Measurements from ENCODE around the gene ARHGEF16. TPM values are rescaled to one million over a fixed set of nuclear protein-coding genes. Genes with fewer than 3 reads are reported as not detected.

ARHGEF16 gene
- total and polyA plus RNA-seq, 2 donors (not counting 1 experiment from before 2014, with no cell fraction given), result 0.13 to 0.22 TPM

DNA sequence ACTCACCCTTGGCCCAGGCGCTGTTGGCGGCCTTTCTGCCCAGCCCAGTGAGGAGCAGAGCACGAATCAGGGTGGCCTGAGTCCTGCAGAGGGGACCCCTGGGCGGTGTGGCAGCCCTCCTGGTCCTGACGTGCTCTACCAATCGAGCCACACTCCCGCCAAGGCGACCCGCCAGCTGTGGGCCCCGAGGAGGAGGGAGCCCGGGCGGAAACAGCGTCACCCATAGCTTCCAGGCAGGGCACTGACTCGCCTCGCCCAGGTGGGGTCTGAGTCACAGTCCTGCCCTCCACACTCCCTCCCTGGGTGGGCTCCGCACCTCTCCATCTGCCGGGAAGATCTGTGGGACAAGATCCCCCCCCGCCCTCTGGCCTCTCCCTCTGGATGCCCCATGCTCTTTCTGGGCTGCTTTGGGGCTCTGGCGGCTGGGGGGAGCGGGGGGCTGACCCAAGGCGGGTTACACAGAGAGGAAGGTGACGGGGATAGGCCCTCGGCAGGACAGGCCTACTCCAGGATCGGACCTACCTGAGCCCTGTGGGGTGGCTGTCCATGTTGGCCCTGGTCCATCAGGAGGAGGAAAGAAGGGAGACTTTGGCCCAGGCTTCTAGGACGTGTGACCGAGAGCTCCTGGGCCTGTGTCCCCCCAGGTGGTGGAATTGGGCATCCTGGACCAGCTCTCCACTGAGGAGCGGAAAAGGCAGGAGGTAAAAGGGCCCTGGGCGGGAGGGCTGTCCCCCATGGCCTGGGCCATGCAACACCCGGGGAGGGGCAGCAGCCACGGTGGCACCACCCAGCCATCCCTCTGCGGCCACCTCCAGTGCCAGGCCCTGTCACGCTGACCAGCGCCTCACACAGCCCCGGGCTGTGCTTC lies 14.0 kb downstream of the ARHGEF16 start:
- ChIA-PET POLR2A (no interaction called here), CTCF (interaction anchor here (4.2 kb wide), 1 partner anchor 15 kb away, joined by 11 read pairs; no protein-coding TSS in a partner anchor)
- Histone ChIP-seq H3K36me3 (replicated peaks in 1 of 2; ENCODE audit: control extremely low read depth in 1 of 2, control insufficient read depth in 1 of 2, extremely low read depth in 1 of 2, insufficient read depth in 2 of 2, low read length in 1 of 2) (no peaks in the 10 kb centered on the region), H3K4me3 (ENCODE audit: control extremely low read depth in 1 of 5, extremely low read depth in 1 of 5, insufficient read depth in 1 of 5, low read depth in 2 of 5, low read length in 4 of 5) (no peak overlapping the region), H3K9me3 (ENCODE audit: control extremely low read depth in 1 of 3, control insufficient read depth in 2 of 3, insufficient read depth in 1 of 3, low read length in 2 of 3) (no peaks in the 10 kb centered on the region), H3K9ac (ENCODE audit: low read length) (no peak overlapping the region), H3K4me1 (ENCODE audit: control insufficient read depth in 2 of 2, insufficient read depth in 2 of 2, low read length in 2 of 2) (no peaks in the 10 kb centered on the region), H3K4me2 (replicated peaks; ENCODE audit: low read depth, low read length, poor library complexity, severe bottlenecking) (no peak overlapping the region), H4K20me1 (ENCODE audit: control insufficient read depth, insufficient read depth, low read length, poor library complexity, severe bottlenecking) (no peaks in the 10 kb centered on the region), H3K27ac (ENCODE audit: low read length in 2 of 2) (no peak overlapping the region), H2AFZ (ENCODE audit: insufficient read depth, low read depth, low read length, poor library complexity, severe bottlenecking) (no peak overlapping the region), H3K79me2 (ENCODE audit: control insufficient read depth, insufficient read depth, low read length) (no peaks in the 10 kb centered on the region), H3K27me3 (replicated peaks in 1 of 4; ENCODE audit: control extremely low read depth in 1 of 4, control insufficient read depth in 3 of 4, insufficient read depth in 4 of 4, low read length in 3 of 4) (no peaks in the 10 kb centered on the region)
- no peak for ATAC-seq (ENCODE audit: low read depth)
- no peaks in the 10 kb centered on the region for H3K9me3 Mint-ChIP-seq (ENCODE audit: insufficient read depth)
- 90% methylated on average over 32 of the region's 34 CpGs for whole genome bisulfite sequencing (ENCODE audit: insufficient coverage)
- H3K4me3 Mint-ChIP-seq, result no peak overlapping the region
- peaks cover 3% of the 10 kb centered on the region for H3K27me3 Mint-ChIP-seq
- DNase-seq, result no peak
- H3K4me1 Mint-ChIP-seq, result peaks cover 4% of the 10 kb centered on the region
- TF ChIP-seq EZH2 (IDR thresholded peaks at IDR 0.05; ENCODE audit: borderline replicate concordance, insufficient read depth, low read depth, low read length, poor library complexity, severe bottlenecking) (no peak), CTCF (IDR thresholded peaks at IDR 0.05) (no peak)
- no peak overlapping the region for H3K27ac Mint-ChIP-seq
- intact Hi-C loops (cut with micrococcal nuclease), result no loop called here
